SKM-1 treated with dmso at 0.1 percent for 144 hours (cell line): ENCODE results near the gene ELOVL5.
A peak's percentile ranks its signal among the peaks of the same experiment; 100 is the strongest.
"Not testable (repeated sequence)": the region's sequence is repeated elsewhere in the genome, so short reads cannot be mapped to it uniquely, and the experiment has no call there.

Experiments
- DNase-seq: peaks from one replicate; lab custom pipeline; 2025; ENCODE audit not compliant: unreplicated experiment; lab: John Stamatoyannopoulos, UW

The ELOVL5 gene

GRCh38 chr6:53348371-53349208, at the start of gene ELOVL5:
TSS of gene ELOVL5 (minus strand) at chr6:53348950. CDS start at chr6:53295699, 53,251 bp downstream.
- peak; percentile 84 for DNase-seq

GRCh38 chr6:53397283-53397682, 48.5 kb upstream of the ELOVL5 start:
- DNase-seq: no peak

- DNase-seq: no peak
Observed at GRCh38 chr6:53395986-53396385, 47.2 kb upstream of the ELOVL5 start.

- DNase-seq: no peak
Observed at GRCh38 chr6:53394704-53395103, 46.0 kb upstream of the ELOVL5 start.

- DNase-seq: no peak
Observed at GRCh38 chr6:53391170-53391569, 42.4 kb upstream of the ELOVL5 start.

- DNase-seq: no peak
Observed at GRCh38 chr6:53390010-53390409, 41.3 kb upstream of the ELOVL5 start.

GRCh38 chr6:53388615-53389014, 39.9 kb upstream of the ELOVL5 start:
- DNase-seq: not testable (repeated sequence)

- DNase-seq: no peak
Observed at GRCh38 chr6:53382421-53382820, 33.7 kb upstream of the ELOVL5 start.

GRCh38 chr6:53378208-53378607, 29.5 kb upstream of the ELOVL5 start:
- DNase-seq: no peak

GRCh38 chr6:53377793-53378192, 29.0 kb upstream of the ELOVL5 start:
- no peak for DNase-seq

GRCh38 chr6:53377289-53377688, 28.5 kb upstream of the ELOVL5 start:
- DNase-seq: no peak

GRCh38 chr6:53376661-53377226, 28.0 kb upstream of the ELOVL5 start:
- DNase-seq: no peak

- DNase-seq: no peak
Observed at GRCh38 chr6:53375847-53376246, 27.1 kb upstream of the ELOVL5 start.

GRCh38 chr6:53373638-53374037, 24.9 kb upstream of the ELOVL5 start:
- DNase-seq: no peak

- no peak for DNase-seq
Observed at GRCh38 chr6:53369876-53370515, 21.2 kb upstream of the ELOVL5 start.

GRCh38 chr6:53369051-53369450, 20.3 kb upstream of the ELOVL5 start:
- no peak for DNase-seq

GRCh38 chr6:53366128-53366641, 17.4 kb upstream of the ELOVL5 start:
- no peak for DNase-seq

GRCh38 chr6:53363341-53364079, 14.8 kb upstream of the ELOVL5 start:
- no peak for DNase-seq

GRCh38 chr6:53361549-53362031, 12.8 kb upstream of the ELOVL5 start:
- DNase-seq: no peak

- no peak for DNase-seq
Observed at GRCh38 chr6:53360093-53360912, 11.6 kb upstream of the ELOVL5 start.

GRCh38 chr6:53359843-53360092, 11.0 kb upstream of the ELOVL5 start:
- no peak for DNase-seq
